Measurements from ENCODE around the gene HAND1. TPM values are rescaled to one million over a fixed set of nuclear protein-coding genes. Genes with fewer than 3 reads are reported as not detected.

HAND1 gene
- total RNA-seq, 4 donors from 2014 or later: not detected

- DNase-seq (ENCODE audit: low spot score in 2 of 2): peak; percentile 65 to 76
- WGBS, 2 donors: 38 to 53% methylated on average over 14 to 18 of the region's 18 CpGs
- Histone ChIP-seq H3K27me3 (peaks cover 0 to 43% of the 10 kb centered on the region in 2 donors), H3K4me3 (no peak overlapping the region), H3K27ac (no peak overlapping the region), H3K36me3 (peaks cover 0 to 8% (median 0%) of the 10 kb centered on the region in 3 donors), H3K9me3 (no peaks in the 10 kb centered on the region), H3K4me1 (peaks cover 0 to 10% (median 1%) of the 10 kb centered on the region in 4 donors)
- peak; percentile 79 to 91 (median 83) for TF ChIP-seq CTCF (IDR thresholded peaks at IDR 0.05)
- no peak for TF ChIP-seq POLR2A (IDR thresholded peaks at IDR 0.05)
Observed at GRCh38 chr5:154467655-154468354, 10.2 kb downstream of the HAND1 start.

- Histone ChIP-seq H3K27ac (no peak overlapping the region), H3K4me3 (no peak overlapping the region), H3K27me3 (peaks cover 0 to 32% of the 10 kb centered on the region in 2 donors), H3K36me3 (peaks cover 0 to 15% (median 0%) of the 10 kb centered on the region in 3 donors), H3K9me3 (no peaks in the 10 kb centered on the region), H3K4me1 (peaks cover 0 to 7% (median 0%) of the 10 kb centered on the region in 4 donors)
- TF ChIP-seq CTCF (IDR thresholded peaks at IDR 0.05): no peak
- no peak for TF ChIP-seq EP300 (IDR thresholded peaks at IDR 0.05)
- TF ChIP-seq POLR2A (IDR thresholded peaks at IDR 0.05): no peak
- WGBS, 2 donors: 75 to 87% methylated on average over 5 of the region's 5 CpGs
- DNase-seq (ENCODE audit: low spot score in 2 of 2): no peak
Observed at GRCh38 chr5:154466671-154467070, 11.4 kb downstream of the HAND1 start.

GRCh38 chr5:154466147-154466546, 11.9 kb downstream of the HAND1 start:
- H3K4me1 ChIP-seq: peaks cover 0 to 5% (median 0%) of the 10 kb centered on the region in 4 donors
- no peak for DNase-seq (ENCODE audit: low spot score in 2 of 2)
- no peak overlapping the region for H3K27ac ChIP-seq
- peaks cover 0 to 20% (median 0%) of the 10 kb centered on the region in 3 donors for H3K36me3 ChIP-seq
- no peak for TF ChIP-seq EP300 (IDR thresholded peaks at IDR 0.05)
- TF ChIP-seq CTCF (IDR thresholded peaks at IDR 0.05): no peak
- TF ChIP-seq POLR2A (IDR thresholded peaks at IDR 0.05): no peak
- peaks cover 0 to 27% of the 10 kb centered on the region in 2 donors for H3K27me3 ChIP-seq
- H3K9me3 ChIP-seq: no peaks in the 10 kb centered on the region
- H3K4me3 ChIP-seq: no peak overlapping the region
- WGBS, 2 donors: 73 to 75% methylated on average over 5 of the region's 5 CpGs

- 67 to 82% methylated on average over 6 of the region's 6 CpGs for WGBS, 2 donors
- TF ChIP-seq POLR2A (IDR thresholded peaks at IDR 0.05) (no peak), EP300 (IDR thresholded peaks at IDR 0.05) (no peak), CTCF (IDR thresholded peaks at IDR 0.05) (no peak)
Observed at GRCh38 chr5:154465169-154465568, 12.9 kb downstream of the HAND1 start.

GRCh38 chr5:154464438-154464837, 13.6 kb downstream of the HAND1 start:
- 30 to 45% methylated on average over 1 of the region's 1 CpG for WGBS, 2 donors
- Histone ChIP-seq H3K4me3 (no peak overlapping the region), H3K4me1 (no peaks in the 10 kb centered on the region), H3K36me3 (peaks cover 0 to 26% (median 0%) of the 10 kb centered on the region in 3 donors), H3K27ac (no peak overlapping the region), H3K9me3 (no peaks in the 10 kb centered on the region), H3K27me3 (peaks cover 0 to 11% of the 10 kb centered on the region in 2 donors)
- no peak for DNase-seq (ENCODE audit: low spot score in 2 of 2)
- TF ChIP-seq POLR2A (IDR thresholded peaks at IDR 0.05) (no peak), CTCF (IDR thresholded peaks at IDR 0.05) (no peak), EP300 (IDR thresholded peaks at IDR 0.05) (no peak)

More at GRCh38 chr5:154465169-154465568, 12.9 kb downstream of the HAND1 start:
- no peak for DNase-seq (ENCODE audit: low spot score in 2 of 2)
- H3K4me3 ChIP-seq: no peak overlapping the region
- H3K36me3 ChIP-seq: peaks cover 0 to 26% (median 0%) of the 10 kb centered on the region in 3 donors
- H3K4me1 ChIP-seq: no peaks in the 10 kb centered on the region
- no peaks in the 10 kb centered on the region for H3K9me3 ChIP-seq
- peaks cover 0 to 17% of the 10 kb centered on the region in 2 donors for H3K27me3 ChIP-seq
- H3K27ac ChIP-seq: no peak overlapping the region
